ENCODE data around the gene PLD4.

DNA sequence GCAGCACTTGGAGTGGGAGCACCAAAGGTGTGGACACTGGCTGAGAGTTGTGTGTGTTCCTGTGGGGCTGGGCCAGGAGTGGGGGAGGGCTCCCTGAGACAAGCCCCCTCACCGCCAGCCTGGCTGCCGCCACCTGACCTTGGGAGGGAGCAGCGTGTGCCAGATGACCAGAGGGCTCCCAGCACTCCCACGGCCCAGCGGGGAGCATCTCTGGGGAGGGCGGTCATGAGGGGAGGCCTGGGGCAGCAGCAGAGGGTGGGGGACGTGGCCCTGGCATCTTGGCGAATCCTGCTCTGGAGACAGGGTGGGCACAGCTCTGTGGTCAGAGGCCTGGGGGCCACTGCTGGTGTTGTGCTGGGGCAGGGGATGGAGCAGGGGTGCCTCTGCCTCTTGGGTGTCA, 48.9 kb upstream of the PLD4 start:
- TF ChIP-seq YY1 (IDR thresholded peaks at IDR 0.05; ENCODE audit: low read depth) (no peak), EP300 (IDR thresholded peaks at IDR 0.05; ENCODE audit: borderline replicate concordance) (no peak), ZBTB7A (IDR thresholded peaks at IDR 0.05; ENCODE audit: low read depth) (no peak)

Measured in Ishikawa (cell line).